ENCODE results near the gene SAMD4B.

The SAMD4B gene

DNA sequence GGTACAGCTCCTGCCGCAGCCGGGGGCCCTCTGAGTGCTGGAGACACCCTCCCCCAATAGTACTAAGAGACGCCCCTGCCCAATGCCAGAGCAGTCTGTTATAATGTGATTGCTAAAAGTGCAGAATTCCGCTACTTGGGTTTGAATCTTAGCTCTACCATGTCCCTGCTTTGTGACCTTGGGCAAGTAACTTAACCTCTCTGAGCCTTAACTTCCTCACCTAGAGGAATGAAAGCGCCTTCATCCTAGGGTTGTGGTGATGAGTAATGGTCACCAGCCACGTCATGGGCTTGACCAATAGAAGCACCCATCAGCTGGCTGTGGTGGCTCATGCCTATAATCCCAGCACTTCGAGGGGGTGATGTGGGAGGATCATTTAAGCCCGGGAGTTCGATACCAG lies 76.8 kb downstream of the SAMD4B start:
- no peak for DNase-seq (ENCODE audit: low read depth)
- TF ChIP-seq, protein P1, sequence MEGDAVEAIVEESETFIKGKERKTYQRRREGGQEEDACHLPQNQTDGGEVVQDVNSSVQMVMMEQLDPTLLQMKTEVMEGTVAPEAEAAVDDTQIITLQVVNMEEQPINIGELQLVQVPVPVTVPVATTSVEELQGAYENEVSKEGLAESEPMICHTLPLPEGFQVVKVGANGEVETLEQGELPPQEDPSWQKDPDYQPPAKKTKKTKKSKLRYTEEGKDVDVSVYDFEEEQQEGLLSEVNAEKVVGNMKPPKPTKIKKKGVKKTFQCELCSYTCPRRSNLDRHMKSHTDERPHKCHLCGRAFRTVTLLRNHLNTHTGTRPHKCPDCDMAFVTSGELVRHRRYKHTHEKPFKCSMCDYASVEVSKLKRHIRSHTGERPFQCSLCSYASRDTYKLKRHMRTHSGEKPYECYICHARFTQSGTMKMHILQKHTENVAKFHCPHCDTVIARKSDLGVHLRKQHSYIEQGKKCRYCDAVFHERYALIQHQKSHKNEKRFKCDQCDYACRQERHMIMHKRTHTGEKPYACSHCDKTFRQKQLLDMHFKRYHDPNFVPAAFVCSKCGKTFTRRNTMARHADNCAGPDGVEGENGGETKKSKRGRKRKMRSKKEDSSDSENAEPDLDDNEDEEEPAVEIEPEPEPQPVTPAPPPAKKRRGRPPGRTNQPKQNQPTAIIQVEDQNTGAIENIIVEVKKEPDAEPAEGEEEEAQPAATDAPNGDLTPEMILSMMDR (IDR thresholded peaks at IDR 0.05; ENCODE audit: insufficient read depth, low read depth, low read length, missing control alignments): no peak
- H3K4me3 ChIP-seq (ENCODE audit: low read length): no peak overlapping the region

DNA sequence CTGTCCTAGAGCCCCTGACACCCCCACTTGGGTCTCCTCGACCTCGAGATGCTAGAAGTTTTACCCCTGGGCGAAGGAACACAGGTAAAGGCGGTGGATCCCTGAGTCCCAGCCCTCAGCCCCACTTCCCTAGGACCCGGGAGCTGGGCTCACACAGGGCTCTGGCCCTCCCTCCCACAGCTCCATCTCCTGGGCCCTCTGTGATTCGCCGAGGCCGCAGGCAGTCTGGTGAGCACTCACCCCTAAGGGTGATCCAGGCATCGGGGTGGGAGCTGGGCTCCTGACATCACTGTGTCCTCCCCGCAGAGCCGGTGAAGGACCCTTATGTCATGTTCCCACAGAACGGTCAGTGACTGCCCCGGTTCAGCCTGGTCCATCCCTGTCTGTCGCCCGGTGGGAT lies 78.5 kb downstream of the SAMD4B start:
- H3K4me3 ChIP-seq (ENCODE audit: low read length): no peak overlapping the region
- DNase-seq (ENCODE audit: low read depth): no peak
- TF ChIP-seq, protein P1 (IDR thresholded peaks at IDR 0.05; ENCODE audit: insufficient read depth, low read depth, low read length, missing control alignments): no peak

DNA sequence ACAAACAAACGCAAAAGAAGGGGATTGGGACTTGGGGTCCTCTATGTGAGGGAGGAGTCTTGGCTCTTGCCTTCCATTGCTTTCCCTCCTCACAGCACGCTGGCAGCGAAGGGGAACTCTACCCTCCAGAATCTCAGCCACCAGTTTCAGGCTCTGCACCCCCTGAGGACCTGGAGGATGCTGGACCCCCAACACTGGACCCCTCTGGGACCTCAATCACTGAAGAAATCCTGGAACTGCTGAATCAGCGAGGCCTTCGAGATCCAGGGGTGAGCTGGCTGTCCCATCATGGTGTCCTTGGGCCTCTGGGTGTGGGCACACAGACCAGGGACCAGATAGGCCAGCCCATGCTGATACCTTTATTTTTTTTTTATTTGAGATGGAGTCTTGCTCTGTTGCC lies 79.8 kb downstream of the SAMD4B start:
- no peak for DNase-seq (ENCODE audit: low read depth)
- no peak overlapping the region for H3K4me3 ChIP-seq (ENCODE audit: low read length)
- TF ChIP-seq, protein P1 (IDR thresholded peaks at IDR 0.05; ENCODE audit: insufficient read depth, low read depth, low read length, missing control alignments): no peak

DNA sequence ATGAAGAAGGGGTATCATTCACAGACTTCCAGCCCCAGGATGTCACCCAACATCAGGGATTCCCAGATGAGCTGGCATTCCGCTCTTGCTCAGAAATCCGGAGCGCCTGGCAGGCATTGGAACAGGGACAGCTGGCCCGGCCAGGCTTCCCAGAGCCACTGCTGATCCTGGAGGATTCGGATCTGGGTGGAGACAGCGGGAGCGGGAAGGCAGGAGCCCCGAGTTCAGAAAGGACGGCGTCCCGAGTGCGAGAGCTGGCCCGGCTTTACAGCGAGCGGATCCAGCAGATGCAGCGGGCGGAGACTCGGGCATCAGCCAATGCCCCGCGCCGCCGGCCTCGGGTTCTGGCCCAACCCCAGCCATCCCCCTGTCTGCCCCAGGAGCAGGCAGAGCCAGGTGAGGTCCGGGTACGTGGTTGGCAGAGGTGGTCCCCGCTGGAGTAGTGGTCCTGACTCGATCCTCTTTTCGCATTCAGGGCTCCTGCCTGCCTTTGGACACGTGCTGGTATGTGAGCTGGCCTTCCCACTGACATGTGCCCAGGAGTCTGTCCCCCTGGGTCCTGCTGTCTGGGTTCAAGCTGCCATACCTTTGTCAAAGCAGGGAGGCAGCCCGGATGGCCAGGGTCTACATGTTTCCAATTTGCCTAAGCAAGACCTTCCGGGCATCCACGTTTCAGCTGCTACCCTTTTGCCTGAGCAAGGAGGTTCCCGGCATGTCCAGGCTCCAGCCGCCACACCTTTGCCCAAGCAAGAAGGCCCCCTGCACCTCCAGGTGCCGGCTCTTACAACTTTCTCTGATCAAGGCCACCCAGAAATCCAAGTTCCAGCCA lies 81.3 kb downstream of the SAMD4B start:
- no peak for DNase-seq (ENCODE audit: low read depth)
- H3K4me3 ChIP-seq (ENCODE audit: low read length): no peak overlapping the region
- TF ChIP-seq, protein P1 (IDR thresholded peaks at IDR 0.05; ENCODE audit: insufficient read depth, low read depth, low read length, missing control alignments): no peak

DNA sequence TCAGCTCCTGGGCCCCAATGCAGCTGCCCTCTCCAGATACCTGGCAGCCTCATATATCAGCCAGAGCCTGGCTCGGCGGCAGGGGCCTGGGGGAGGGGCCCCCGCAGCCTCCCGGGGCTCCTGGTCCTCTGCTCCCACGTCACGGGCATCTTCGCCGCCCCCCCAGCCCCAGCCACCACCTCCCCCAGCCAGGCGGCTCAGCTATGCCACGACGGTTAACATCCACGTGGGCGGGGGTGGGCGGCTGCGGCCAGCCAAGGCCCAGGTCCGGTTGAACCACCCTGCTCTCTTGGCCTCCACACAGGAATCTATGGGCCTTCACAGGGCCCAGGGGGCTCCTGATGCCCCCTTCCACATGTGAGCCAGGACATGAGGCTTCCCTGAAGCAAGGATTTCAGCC lies 82.7 kb downstream of the SAMD4B start:
- TF ChIP-seq, protein P1 (IDR thresholded peaks at IDR 0.05; ENCODE audit: insufficient read depth, low read depth, low read length, missing control alignments): no peak

DNA sequence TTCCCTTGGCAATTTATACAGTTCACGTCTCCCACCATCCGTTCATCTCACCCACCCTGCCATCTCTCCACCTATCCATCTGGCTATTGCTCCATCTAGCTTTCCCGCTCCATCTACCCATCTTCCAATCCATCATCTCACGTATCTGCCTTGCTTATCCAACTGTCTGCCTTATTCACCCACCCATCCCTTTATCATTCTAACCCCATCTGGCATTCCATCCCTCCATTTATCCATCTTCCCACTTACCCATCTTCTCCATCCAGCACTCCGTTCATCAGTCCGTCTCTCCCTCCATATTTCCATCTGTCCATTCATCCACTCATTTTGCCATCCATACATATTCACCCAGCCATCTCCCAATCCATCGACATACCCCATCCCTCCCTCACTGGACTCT lies 83.5 kb downstream of the SAMD4B start:
- no peak overlapping the region for H3K4me3 ChIP-seq (ENCODE audit: low read length)
- DNase-seq (ENCODE audit: low read depth): no peak
- TF ChIP-seq, protein P1 (IDR thresholded peaks at IDR 0.05; ENCODE audit: insufficient read depth, low read depth, low read length, missing control alignments): no peak

More for the DNA sequence above, 82.7 kb downstream of the SAMD4B start:
- DNase-seq (ENCODE audit: low read depth): no peak
- H3K4me3 ChIP-seq (ENCODE audit: low read length): no peak overlapping the region

DNA sequence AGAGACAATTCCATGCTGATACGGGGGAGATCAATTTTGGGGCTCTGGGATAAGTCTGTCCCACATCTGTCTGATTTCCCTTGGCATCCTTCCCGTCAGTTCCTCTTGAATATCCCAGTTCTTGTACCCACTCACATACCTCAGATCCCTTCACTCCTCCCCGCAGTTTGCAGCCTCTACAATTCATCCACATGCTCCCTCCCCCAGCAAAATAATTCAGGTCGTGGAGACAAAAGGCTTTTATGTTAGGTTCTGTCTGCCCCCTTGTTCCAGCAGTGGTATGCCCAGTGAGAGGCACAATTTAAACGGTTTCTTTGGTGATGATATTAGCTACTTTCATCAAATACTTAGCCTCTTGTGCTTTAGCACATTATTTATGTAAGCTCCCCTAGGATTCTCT lies 83.9 kb downstream of the SAMD4B start:
- TF ChIP-seq, protein P1 (IDR thresholded peaks at IDR 0.05; ENCODE audit: insufficient read depth, low read depth, low read length, missing control alignments): no peak
- H3K4me3 ChIP-seq (ENCODE audit: low read length): no peak overlapping the region
- no peak for DNase-seq (ENCODE audit: low read depth)

Data from epithelial cell of esophagus (primary cell).